ENCODE measurements around the gene AP2A1.

The AP2A1 gene

GRCh38 chr19:49853852-49854377, 87.1 kb downstream of the AP2A1 start:
- TF ChIP-seq POLR2A (IDR thresholded peaks at IDR 0.05; ENCODE audit: extremely low read depth, insufficient read length) = no peak
- TF ChIP-seq, protein P1, sequence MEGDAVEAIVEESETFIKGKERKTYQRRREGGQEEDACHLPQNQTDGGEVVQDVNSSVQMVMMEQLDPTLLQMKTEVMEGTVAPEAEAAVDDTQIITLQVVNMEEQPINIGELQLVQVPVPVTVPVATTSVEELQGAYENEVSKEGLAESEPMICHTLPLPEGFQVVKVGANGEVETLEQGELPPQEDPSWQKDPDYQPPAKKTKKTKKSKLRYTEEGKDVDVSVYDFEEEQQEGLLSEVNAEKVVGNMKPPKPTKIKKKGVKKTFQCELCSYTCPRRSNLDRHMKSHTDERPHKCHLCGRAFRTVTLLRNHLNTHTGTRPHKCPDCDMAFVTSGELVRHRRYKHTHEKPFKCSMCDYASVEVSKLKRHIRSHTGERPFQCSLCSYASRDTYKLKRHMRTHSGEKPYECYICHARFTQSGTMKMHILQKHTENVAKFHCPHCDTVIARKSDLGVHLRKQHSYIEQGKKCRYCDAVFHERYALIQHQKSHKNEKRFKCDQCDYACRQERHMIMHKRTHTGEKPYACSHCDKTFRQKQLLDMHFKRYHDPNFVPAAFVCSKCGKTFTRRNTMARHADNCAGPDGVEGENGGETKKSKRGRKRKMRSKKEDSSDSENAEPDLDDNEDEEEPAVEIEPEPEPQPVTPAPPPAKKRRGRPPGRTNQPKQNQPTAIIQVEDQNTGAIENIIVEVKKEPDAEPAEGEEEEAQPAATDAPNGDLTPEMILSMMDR (IDR thresholded peaks at IDR 0.05; ENCODE audit: low read depth, low read length) = no peak
- TF ChIP-seq MYC (IDR thresholded peaks at IDR 0.05; ENCODE audit: low read depth, low read length) = no peak
- TF ChIP-seq, protein P2, sequence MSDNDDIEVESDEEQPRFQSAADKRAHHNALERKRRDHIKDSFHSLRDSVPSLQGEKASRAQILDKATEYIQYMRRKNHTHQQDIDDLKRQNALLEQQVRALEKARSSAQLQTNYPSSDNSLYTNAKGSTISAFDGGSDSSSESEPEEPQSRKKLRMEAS (IDR thresholded peaks at IDR 0.05; ENCODE audit: low read depth, low read length) = no peak
- no peak overlapping the region for H3K4me3 ChIP-seq (ENCODE audit: low read depth, low read length)

GRCh38 chr19:49854378-49855263, 87.8 kb downstream of the AP2A1 start:
- DNase-seq (ENCODE audit: low read depth) = no peak
- H3K4me3 ChIP-seq (ENCODE audit: low read depth, low read length) = no peak overlapping the region
- TF ChIP-seq, protein P1 (IDR thresholded peaks at IDR 0.05; ENCODE audit: low read depth, low read length) = no peak
- TF ChIP-seq MYC (IDR thresholded peaks at IDR 0.05; ENCODE audit: low read depth, low read length) = no peak
- TF ChIP-seq, protein P2 (IDR thresholded peaks at IDR 0.05; ENCODE audit: low read depth, low read length) = no peak
- TF ChIP-seq POLR2A (IDR thresholded peaks at IDR 0.05; ENCODE audit: extremely low read depth, insufficient read length) = no peak

More at GRCh38 chr19:49853852-49854377, 87.1 kb downstream of the AP2A1 start:
- DNase-seq (ENCODE audit: low read depth) = no peak

GRCh38 chr19:49855277-49855675, 88.5 kb downstream of the AP2A1 start:
- no peak for TF ChIP-seq MYC (IDR thresholded peaks at IDR 0.05; ENCODE audit: low read depth, low read length)
- TF ChIP-seq, protein P1 (IDR thresholded peaks at IDR 0.05; ENCODE audit: low read depth, low read length) = no peak
- TF ChIP-seq POLR2A (IDR thresholded peaks at IDR 0.05; ENCODE audit: extremely low read depth, insufficient read length) = no peak
- TF ChIP-seq, protein P2 (IDR thresholded peaks at IDR 0.05; ENCODE audit: low read depth, low read length) = no peak
- no peak for DNase-seq (ENCODE audit: low read depth)
- H3K4me3 ChIP-seq (ENCODE audit: low read depth, low read length) = no peak overlapping the region

- no peak overlapping the region for H3K4me3 ChIP-seq (ENCODE audit: low read depth, low read length)
- TF ChIP-seq, protein P2 (IDR thresholded peaks at IDR 0.05; ENCODE audit: low read depth, low read length) = no peak
- TF ChIP-seq MYC (IDR thresholded peaks at IDR 0.05; ENCODE audit: low read depth, low read length) (no peak), POLR2A (IDR thresholded peaks at IDR 0.05; ENCODE audit: extremely low read depth, insufficient read length) (no peak)
- TF ChIP-seq, protein P1 (IDR thresholded peaks at IDR 0.05; ENCODE audit: low read depth, low read length) = no peak
- no peak for DNase-seq (ENCODE audit: low read depth)
Measured at GRCh38 chr19:49855676-49856573, 89.1 kb downstream of the AP2A1 start.

DNA sequence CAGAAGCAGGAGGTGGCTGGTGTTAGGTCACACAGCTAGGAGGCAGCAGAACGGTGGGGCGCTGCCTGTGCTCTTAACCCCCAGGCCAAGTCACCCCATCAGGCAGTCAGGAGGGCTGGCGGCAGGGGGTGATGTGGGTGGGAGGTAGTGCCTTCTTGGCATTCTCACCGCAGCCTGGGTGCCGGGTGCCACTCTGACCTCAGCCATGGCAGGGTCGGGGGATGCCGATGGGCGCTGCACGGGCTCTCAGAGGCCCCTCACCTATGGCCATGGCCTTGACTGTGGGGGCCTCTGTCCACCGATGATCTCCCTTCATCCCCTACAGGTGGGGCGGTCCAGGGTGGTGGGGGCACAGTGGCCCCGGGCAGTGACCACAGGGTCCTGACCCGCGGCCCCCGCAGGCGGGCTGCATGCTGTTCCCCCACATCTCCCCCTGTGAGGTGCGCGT, 89.8 kb downstream of the AP2A1 start:
- DNase-seq (ENCODE audit: low read depth) = no peak
- H3K4me3 ChIP-seq (ENCODE audit: low read depth, low read length) = no peak overlapping the region

More for the DNA sequence above, 89.8 kb downstream of the AP2A1 start:
- TF ChIP-seq, protein P1 (IDR thresholded peaks at IDR 0.05; ENCODE audit: low read depth, low read length) = no peak
- TF ChIP-seq POLR2A (IDR thresholded peaks at IDR 0.05; ENCODE audit: extremely low read depth, insufficient read length) = no peak
- no peak for TF ChIP-seq MYC (IDR thresholded peaks at IDR 0.05; ENCODE audit: low read depth, low read length)
- TF ChIP-seq, protein P2 (IDR thresholded peaks at IDR 0.05; ENCODE audit: low read depth, low read length) = no peak

Measured in NB4 (cell line).